T-helper 17 cell (primary cell): Measurements from ENCODE around the gene BANP. TPM values are rescaled to one million over a fixed set of nuclear protein-coding genes. Genes with fewer than 3 reads are reported as not detected.
A peak's percentile ranks its signal among the peaks of the same experiment; 100 is the strongest.
"Not testable (repeated sequence)": the region's sequence is repeated elsewhere in the genome, so short reads cannot be mapped to it uniquely, and the experiment has no call there.

ENCODE experiments used
- ATAC-seq: fragments of 150-1000 bp; cut with Tn5 transposase; 2 replicates; pipeline ENCODE4 v1.10.0; 2021; ENCODE audit warnings: mild to moderate bottlenecking, moderate library complexity
- DNase-seq, 3 donors: peaks; one replicate each; pipeline versions ENCODE4 v3.0.0 to v3.0.0-alpha.2; 2020 to 2021
- H3K9me3 ChIP-seq: one replicate; pipeline ENCODE4 v1.7.0; 2013; ENCODE audit warnings: low read length, mild to moderate bottlenecking; ENCODE audit not compliant: control insufficient read depth, poor library complexity, severe bottlenecking
- H3K27ac Mint-ChIP-seq: one replicate; pipeline ENCODE4 v1.8.0; 2022; ENCODE audit warnings: mild to moderate bottlenecking, moderate library complexity, mixed read lengths
- H3K27me3 Mint-ChIP-seq: one replicate; pipeline ENCODE4 v1.8.0; 2022; ENCODE audit warnings: mixed read lengths
- H3K36me3 Mint-ChIP-seq: one replicate; pipeline ENCODE4 v1.8.0; 2022; ENCODE audit warnings: low read depth, mixed read lengths
- H3K4me1 Mint-ChIP-seq: one replicate; pipeline ENCODE4 v1.8.0; 2022; ENCODE audit warnings: mild to moderate bottlenecking, mixed read lengths
- H3K4me3 Mint-ChIP-seq: one replicate; pipeline ENCODE4 v1.8.0; 2022; ENCODE audit warnings: mild to moderate bottlenecking, moderate library complexity, mixed read lengths
- total RNA-seq, 4 donors: library from RNA in 2 of 4; stranded (reverse) in 2 of 4; gene quantifications; one replicate each; pipeline ENCODE4 v1.2.3 and lab custom pipeline; 2022 to 2026

Gene BANP
- total RNA-seq, 2 donors from 2014 or later, result 46.9 to 47.9 TPM

- Mint-ChIP-seq H3K27ac (no peak overlapping the region), H3K4me1 (no peaks in the 10 kb centered on the region), H3K27me3 (no peaks in the 10 kb centered on the region), H3K4me3 (no peak overlapping the region), H3K36me3 (peaks cover 8% of the 10 kb centered on the region)
- DNase-seq, result no peak
- ATAC-seq, result no peak
- no peaks in the 10 kb centered on the region for H3K9me3 ChIP-seq
These were observed 83.5 kb downstream of the BANP start for GRCh38 chr16:88034770-88035169.

- H3K4me1 Mint-ChIP-seq, result no peaks in the 10 kb centered on the region
- DNase-seq (no peak), ATAC-seq (no peak)
- H3K4me3 Mint-ChIP-seq, result no peak overlapping the region
- H3K27ac Mint-ChIP-seq, result no peak overlapping the region
- H3K9me3 ChIP-seq, result no peaks in the 10 kb centered on the region
- no peaks in the 10 kb centered on the region for H3K27me3 Mint-ChIP-seq
- H3K36me3 Mint-ChIP-seq, result peaks cover 5% of the 10 kb centered on the region
These were observed 84.1 kb downstream of the BANP start for GRCh38 chr16:88035292-88035691.

GRCh38 chr16:88035884-88036639, 84.8 kb downstream of the BANP start:
- not testable (repeated sequence) for H3K27me3 Mint-ChIP-seq, H3K4me1 Mint-ChIP-seq, H3K9me3 ChIP-seq, H3K4me3 Mint-ChIP-seq, H3K27ac Mint-ChIP-seq, DNase-seq, ATAC-seq, H3K36me3 Mint-ChIP-seq

- ATAC-seq, DNase-seq, H3K27ac Mint-ChIP-seq, H3K27me3 Mint-ChIP-seq, H3K4me3 Mint-ChIP-seq, H3K36me3 Mint-ChIP-seq, H3K4me1 Mint-ChIP-seq, H3K9me3 ChIP-seq: not testable (repeated sequence)
These were observed 85.4 kb downstream of the BANP start for GRCh38 chr16:88036640-88036996.

GRCh38 chr16:88037359-88037758, 86.1 kb downstream of the BANP start:
- H3K27me3 Mint-ChIP-seq, H3K4me1 Mint-ChIP-seq, H3K4me3 Mint-ChIP-seq, ATAC-seq, H3K9me3 ChIP-seq, DNase-seq, H3K27ac Mint-ChIP-seq, H3K36me3 Mint-ChIP-seq: not testable (repeated sequence)

- H3K9me3 ChIP-seq, H3K36me3 Mint-ChIP-seq, ATAC-seq, H3K4me1 Mint-ChIP-seq, H3K27me3 Mint-ChIP-seq, DNase-seq, H3K27ac Mint-ChIP-seq, H3K4me3 Mint-ChIP-seq: not testable (repeated sequence)
These were observed 86.8 kb downstream of the BANP start for GRCh38 chr16:88037876-88038525.

- not testable (repeated sequence) for H3K4me1 Mint-ChIP-seq, DNase-seq, H3K36me3 Mint-ChIP-seq, H3K4me3 Mint-ChIP-seq, ATAC-seq, H3K27ac Mint-ChIP-seq, H3K27me3 Mint-ChIP-seq, H3K9me3 ChIP-seq
These were observed 87.3 kb downstream of the BANP start for GRCh38 chr16:88038526-88038908.

- Mint-ChIP-seq H3K36me3 (peaks cover 7% of the 10 kb centered on the region), H3K27ac (no peak overlapping the region), H3K4me3 (no peak overlapping the region), H3K4me1 (peaks cover 4% of the 10 kb centered on the region), H3K27me3 (no peaks in the 10 kb centered on the region)
- no peaks in the 10 kb centered on the region for H3K9me3 ChIP-seq
- no peak for DNase-seq
- no peak for ATAC-seq
These were observed 88.4 kb downstream of the BANP start for GRCh38 chr16:88039591-88039990.

GRCh38 chr16:88040196-88040876, 89.1 kb downstream of the BANP start:
- H3K9me3 ChIP-seq, H3K27me3 Mint-ChIP-seq, H3K4me1 Mint-ChIP-seq, ATAC-seq, H3K36me3 Mint-ChIP-seq, DNase-seq, H3K27ac Mint-ChIP-seq, H3K4me3 Mint-ChIP-seq: not testable (repeated sequence)

- not testable (repeated sequence) for ATAC-seq, H3K4me3 Mint-ChIP-seq, DNase-seq, H3K27ac Mint-ChIP-seq, H3K27me3 Mint-ChIP-seq, H3K9me3 ChIP-seq, H3K36me3 Mint-ChIP-seq, H3K4me1 Mint-ChIP-seq
These were observed 89.6 kb downstream of the BANP start for GRCh38 chr16:88040877-88041244.

GRCh38 chr16:88041506-88041905, 90.3 kb downstream of the BANP start:
- not testable (repeated sequence) for H3K4me3 Mint-ChIP-seq, ATAC-seq, H3K4me1 Mint-ChIP-seq, H3K36me3 Mint-ChIP-seq, H3K9me3 ChIP-seq, H3K27ac Mint-ChIP-seq, DNase-seq, H3K27me3 Mint-ChIP-seq

GRCh38 chr16:88041986-88042562, 90.8 kb downstream of the BANP start:
- H3K27ac Mint-ChIP-seq, H3K27me3 Mint-ChIP-seq, H3K9me3 ChIP-seq, ATAC-seq, DNase-seq, H3K36me3 Mint-ChIP-seq, H3K4me1 Mint-ChIP-seq: not testable (repeated sequence)
- H3K4me3 Mint-ChIP-seq, result peak overlapping the region; percentile 12

GRCh38 chr16:88043208-88043910, 92.1 kb downstream of the BANP start:
- not testable (repeated sequence) for DNase-seq, H3K27me3 Mint-ChIP-seq, H3K9me3 ChIP-seq, H3K4me3 Mint-ChIP-seq, ATAC-seq, H3K4me1 Mint-ChIP-seq, H3K36me3 Mint-ChIP-seq, H3K27ac Mint-ChIP-seq
